GM19397 (cell line): Measurements from ENCODE around the gene IBTK.
A peak's percentile ranks its signal among the peaks of the same experiment; 100 is the strongest.
"Not testable (repeated sequence)": the region's sequence is repeated elsewhere in the genome, so short reads cannot be mapped to it uniquely, and the experiment has no call there.

Source experiments
- ATAC-seq: cut with Tn5 transposase; IDR thresholded peaks from one replicate; pipeline ENCODE4 v1.9.1; 2021; ENCODE audit warnings: mild to moderate bottlenecking, moderate library complexity; ENCODE audit not compliant: unreplicated experiment

IBTK gene

DNA sequence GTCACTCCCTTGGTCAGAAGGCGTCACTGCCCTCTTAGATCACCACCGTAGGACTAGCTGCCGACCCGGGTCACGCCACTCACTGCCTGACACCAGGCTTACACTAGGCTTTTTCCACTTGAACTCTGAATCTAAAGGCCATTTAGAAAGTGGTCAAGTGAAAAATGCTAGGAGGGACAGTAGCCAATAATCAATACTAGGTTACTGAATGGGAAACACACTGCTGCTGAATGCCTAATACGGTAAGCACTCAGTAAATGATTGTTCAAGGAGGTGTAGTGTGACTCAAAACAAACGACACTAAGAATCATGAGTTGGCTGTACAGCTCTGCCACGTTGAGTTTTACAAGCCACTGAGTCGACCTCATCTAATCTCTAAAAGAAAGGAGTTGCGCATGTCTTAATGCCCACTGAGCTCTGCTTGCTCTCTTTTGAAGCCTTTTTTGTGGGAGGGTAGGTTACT lies 760 bp upstream of the IBTK start:
- ATAC-seq: peak; percentile 43

DNA sequence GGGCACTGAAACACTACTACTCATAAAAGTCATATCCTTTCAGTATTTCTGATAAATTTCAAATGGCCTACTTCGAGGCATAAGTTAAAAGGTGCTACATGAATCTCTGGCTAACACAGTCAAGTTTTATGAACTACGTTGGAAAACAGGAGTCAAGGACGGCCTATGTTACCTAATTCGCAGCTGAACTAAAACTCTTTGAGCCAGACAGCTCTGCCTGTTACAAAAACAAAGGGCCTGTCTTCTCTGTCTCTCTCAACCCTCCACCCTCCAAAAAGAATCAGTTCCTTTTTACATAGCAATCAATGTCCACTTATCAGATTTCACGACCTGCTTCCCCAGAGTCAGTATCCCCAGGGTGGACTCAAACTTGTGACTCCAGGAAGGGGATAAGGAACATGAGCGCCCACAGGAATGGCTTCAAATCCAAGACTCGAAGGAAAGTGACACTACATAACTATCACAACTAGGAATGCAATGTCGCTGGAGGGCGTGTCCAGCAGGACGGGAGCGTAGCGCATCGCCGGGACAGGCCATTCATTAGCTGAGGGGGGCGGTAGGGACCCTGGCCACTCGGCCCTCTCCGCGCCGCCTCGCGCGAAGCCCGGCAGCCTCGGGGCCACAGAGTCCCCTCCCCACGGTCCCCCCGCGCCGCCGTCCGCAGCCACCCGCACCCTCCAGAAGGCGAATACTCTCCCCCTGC lies 591 bp downstream of the IBTK start:
- ATAC-seq: peak; percentile 35

DNA sequence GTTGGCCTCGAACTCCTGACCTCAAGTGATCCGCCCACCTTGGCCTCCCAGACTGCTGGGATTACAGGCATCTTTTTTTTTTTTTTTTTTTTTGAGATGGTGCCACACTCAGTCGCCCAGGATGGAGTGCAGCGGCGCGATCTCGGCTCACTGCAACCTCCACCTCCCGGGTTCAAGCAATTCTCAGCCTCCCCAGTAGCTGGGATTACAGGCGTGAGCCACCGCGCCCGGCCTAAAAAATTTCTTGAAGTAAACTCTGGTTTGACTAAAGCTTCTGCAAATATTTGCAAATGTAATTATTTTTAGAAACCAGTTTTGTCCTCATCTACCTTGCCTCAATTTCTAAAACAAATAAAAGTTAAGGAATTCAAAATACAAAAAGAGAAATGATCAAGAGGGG lies 1.2 kb downstream of the IBTK start:
- no peak for ATAC-seq

DNA sequence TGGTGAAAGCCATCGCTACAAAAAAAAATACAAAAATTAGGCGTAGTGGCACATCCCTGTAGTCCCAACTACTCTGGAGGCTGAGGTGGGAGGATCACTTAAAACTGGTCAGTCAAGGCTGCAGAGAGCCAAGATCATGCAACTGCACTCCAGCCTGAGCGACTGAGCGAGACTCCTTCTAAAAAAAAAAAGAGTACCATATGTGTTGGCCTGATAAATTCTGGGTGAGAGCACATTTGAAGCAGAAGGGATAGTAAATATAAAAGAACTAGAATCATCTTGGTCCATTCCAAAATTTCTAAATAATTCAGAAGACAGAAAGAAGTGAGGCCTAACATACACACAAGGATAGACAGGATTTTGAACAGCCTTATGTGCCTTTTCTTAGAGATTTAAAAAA lies 2.2 kb downstream of the IBTK start:
- ATAC-seq: no peak

DNA sequence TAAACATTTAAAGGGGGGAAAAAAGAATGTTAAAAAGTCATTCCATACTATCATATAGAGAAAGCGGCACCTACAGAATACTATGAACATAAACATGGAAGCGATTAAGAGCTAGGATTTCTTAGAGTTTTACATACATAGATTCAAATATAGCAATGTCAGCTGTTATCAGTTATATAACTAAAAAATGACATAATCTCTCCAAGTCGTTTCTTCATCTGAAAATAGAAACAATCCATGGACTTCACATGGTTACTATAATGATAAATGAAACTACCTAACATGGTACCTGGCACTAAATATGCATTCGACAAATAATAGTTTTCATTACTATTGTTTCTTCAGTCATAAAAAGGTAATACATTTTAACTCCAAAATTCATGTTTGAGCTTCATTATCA lies 3.7 kb downstream of the IBTK start:
- ATAC-seq: no peak

DNA sequence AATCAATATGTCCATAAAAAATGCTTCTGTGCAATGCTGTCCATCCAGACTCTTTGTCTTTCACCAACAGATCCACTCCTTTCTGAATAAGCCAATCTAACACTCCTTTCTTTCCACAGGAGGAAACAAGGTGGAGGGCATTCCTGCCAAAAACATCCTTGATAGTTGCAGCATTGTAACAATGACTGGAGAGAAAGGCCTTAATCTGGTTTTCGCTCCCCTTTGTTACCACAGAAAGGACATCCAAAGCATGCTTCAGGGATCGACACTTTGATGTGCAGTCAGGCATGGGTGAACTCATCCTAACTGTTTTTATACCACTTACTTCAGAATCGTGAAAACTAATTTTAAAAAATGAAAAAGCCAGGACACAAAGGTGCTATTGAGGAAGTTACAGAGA lies 7.4 kb downstream of the IBTK start:
- ATAC-seq: no peak

DNA sequence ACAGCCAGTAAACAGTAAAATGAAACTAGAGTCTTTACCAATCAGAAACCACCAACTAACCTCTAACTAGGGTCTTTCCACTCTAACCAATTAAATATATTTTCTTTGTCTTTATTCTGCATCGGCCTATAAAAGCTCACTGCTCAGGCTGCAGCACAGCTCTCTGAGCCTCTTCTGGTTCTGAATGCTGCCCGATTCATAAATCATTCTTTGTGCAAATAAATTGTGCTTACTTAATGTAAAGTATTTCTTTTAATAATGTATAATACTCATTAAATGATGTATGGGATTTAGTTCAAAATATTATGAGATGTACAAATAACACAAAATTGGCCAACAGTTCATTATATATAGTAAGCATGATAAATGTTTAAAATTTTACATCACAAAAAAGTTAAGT lies 7.9 kb downstream of the IBTK start:
- no peak for ATAC-seq

DNA sequence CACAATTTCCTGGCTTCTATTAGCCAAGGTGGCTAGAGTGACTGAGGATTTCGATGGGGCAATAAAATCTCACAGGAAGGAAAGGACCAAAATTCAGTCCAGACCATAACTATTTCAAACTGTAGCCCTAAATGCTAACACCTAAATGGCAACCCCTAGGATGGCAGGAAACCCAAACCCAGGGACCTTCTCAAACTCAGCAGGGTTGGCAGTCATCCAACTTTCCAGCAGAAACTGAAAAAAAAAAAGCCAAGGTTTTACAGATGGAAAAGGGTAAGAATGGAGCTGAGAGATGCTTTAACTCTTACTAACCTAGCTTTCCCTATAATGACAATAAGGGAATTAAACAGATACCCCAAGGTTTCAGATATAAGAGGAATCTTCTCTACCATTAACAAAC lies 10.5 kb downstream of the IBTK start:
- no peak for ATAC-seq

DNA sequence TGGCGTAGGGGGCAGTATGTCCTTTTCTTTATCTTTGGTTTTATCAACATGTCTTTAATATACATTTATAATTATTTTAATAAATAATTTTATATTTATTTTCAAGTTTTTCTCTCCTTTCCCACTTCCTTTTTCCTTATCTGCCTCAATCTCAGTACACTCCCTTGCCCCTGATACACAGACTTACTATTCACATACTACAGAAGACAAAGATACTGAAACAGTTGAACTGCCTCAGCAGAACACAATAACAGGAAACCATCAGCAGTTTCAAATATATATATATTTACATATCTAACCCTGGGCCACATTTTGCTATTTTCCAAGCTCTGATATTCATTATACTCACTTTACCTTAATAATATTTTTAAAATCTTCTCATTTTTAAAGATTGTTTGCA lies 19.8 kb downstream of the IBTK start:
- peak; percentile 88 for ATAC-seq

DNA sequence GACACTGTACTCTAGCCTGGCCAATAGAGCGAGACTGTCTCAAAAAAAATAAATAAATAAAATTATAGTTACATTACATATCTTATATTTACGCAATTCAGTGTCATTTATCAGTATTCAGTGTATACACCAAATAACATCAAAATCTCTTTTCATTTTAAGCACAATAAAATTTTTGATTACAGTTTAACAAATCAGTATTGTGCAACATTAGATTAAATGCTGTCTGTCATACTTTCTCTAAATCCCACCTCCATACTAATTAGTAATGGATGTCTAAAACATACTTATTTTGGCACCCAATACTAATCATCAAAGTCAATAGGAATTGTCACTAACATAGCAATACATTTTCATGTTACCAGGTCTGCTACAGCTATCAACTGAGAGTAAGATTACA lies 27.4 kb downstream of the IBTK start:
- no peak for ATAC-seq

DNA sequence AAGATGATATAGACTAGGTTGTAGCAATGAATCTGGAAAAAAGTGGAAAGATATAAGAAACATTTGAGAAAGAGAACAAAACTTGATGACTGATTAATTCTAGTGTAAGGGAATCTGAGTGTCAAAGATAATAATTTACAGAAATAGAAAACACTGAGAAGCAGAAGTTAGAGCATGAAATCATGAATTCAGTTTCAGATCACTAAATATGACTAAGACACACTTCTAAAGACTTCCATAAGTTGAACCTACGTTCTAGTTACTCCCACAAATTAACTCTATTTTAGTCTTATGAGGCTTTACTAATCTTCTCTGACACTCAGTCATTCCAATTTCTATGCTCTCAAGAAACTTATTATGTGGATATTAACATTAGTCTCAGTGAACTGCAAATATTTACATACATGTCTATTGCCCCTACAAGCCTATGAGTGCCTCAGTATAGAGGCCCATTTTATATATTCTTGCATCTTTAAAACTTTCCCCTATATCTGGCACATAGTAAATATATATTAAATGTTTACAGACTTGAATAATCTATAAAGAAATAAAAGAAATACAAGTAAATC lies 30.4 kb downstream of the IBTK start:
- ATAC-seq: peak; percentile 91

DNA sequence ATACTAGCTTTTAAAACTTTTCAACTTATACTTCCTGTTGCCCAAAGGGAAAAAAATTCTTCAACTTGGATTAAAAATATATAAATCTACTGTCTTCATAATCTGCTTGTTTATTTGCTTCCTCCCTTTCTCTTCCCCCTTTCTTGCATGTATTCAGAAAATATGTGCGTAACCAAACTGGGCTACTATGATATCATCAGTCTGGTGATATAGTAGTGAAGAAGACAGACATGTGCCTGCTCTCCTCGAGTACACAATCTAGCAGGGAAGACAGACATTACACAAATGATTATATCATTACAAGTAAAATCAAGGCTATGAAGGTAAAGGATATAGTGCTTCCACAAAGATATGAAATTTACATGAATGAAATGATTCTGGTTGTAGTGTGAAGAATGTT lies 31.0 kb downstream of the IBTK start:
- ATAC-seq: peak; percentile 17

DNA sequence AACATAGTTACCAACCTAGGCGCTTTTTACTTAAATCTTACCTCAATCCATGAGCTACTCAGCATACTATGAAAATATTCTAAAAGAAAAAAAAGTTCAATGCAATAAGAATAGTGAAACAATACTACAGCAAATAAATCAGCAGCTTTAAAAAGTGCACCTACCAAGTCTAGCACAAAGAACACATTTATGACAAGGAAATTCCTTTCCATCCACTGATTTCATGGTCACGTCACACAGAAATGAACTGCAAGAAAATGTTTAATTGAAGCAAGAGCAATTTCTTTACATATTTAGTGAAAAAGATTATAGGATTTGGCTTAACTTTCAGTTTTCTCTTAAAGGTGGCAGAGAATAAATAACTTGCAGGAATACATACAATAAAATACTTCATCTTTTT lies 36.2 kb downstream of the IBTK start:
- no peak for ATAC-seq

DNA sequence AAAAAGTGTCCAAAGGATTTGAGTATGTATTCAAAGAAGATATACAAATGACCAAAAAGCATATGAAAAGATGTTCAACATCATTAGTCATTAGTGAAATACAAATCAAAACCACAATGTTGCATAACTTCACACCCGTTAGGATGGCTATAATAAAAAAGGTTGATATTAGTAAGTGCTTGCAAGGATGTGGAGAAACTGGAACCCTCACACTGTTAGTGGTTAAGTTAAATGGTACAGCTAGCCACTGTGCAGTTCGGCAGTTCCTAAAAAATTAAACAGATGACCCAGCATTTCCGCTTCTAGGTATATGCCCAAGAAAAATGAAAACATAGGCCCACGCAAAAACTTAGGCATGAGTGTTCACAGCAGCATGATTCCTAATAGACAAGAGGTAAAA lies 38.6 kb downstream of the IBTK start:
- ATAC-seq: no peak

DNA sequence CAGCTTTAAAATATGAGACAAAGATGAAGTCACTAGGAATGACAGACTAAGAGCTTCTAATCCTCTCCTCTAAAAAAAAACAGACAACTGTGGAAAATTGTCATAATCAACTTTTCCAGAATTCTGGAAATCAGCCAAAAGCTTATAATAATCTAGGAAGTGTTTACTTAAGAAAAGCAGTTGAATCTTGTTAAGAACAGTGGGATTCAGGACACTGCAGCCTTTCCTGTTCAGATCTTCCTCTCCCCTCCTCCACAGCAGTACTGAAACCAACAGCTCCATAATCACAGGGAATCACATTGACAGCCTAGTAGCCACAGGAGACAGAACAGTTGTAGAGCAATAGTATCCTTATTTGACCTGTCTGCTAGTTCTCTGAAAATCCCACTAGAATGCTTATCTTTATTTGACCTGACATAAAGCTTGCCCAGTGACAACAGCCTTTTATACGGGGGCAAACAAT lies 41.6 kb downstream of the IBTK start:
- no peak for ATAC-seq

DNA sequence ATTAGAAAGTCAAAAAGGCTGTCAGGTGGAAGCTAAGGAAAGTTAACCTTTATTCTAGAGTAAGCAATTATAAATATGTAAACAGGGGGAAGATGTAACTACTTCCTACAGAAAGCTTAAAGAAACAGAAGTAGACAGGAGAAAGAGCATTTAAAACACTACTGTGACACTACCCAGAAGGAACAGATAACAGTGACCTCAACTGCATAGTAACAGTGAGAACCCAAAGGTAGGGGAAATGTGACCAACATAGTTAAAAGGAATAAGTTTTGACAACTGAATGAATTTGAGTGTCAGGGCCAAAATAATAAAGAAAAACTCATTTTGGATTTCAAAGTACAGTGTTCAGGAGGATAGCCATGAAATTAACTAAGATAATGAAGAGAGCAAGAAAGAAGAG lies 43.5 kb downstream of the IBTK start:
- no peak for ATAC-seq

DNA sequence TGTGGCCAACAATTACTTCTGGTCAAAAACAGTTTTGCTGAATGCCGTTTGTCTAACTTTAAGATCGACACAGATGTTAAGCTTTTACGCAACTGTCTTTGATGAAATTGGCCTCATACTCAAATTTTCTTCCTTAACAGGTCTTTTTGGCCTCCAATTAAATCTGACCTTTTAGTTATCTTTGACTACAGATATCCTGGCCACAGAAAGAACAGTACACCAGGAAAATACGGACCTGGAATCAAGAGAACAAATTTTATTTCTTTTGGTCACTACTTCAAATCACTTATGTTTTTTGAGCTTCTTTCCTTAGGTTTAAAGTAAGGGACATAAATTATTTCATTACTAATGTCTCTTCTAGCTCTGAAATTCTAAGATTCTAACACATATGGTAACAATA lies 49.8 kb downstream of the IBTK start:
- ATAC-seq: no peak

DNA sequence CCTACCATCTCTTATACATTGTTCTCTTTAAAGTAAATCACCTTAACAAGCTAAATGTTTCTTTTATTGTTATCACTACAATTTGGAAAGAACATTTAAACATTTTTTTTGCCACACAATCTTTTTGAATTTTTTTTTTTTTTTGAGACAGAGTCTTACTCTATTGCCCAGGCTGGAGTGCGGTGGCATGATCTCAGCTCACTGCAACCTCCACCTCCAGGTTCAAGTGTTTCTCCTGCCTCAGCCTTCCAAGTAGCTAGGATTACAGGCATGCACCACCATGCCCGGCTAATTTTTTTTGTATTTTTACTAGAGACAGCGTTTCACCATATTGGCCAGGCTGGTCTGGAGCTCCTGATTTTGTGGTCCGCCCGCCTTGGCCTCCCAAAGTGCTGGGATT lies 50.3 kb downstream of the IBTK start:
- ATAC-seq: not testable (repeated sequence)

DNA sequence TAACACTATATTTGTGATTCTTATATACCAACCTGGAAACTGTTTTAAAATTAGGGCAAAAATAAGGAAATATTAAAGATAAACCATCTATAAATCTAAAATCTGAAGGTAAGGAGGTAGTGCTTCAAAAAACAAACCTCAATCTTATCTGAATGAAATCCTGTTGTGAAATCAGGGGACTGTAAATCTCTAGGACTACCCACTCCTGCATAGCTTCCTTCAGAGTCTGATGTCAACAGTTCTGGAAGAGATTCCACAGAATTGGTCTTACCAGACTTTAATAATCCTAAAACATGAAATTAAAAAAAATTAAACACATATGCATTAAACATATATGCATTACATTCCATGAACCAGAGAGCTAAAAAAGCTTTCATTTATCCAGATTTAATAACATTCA lies 51.4 kb downstream of the IBTK start:
- ATAC-seq: no peak

DNA sequence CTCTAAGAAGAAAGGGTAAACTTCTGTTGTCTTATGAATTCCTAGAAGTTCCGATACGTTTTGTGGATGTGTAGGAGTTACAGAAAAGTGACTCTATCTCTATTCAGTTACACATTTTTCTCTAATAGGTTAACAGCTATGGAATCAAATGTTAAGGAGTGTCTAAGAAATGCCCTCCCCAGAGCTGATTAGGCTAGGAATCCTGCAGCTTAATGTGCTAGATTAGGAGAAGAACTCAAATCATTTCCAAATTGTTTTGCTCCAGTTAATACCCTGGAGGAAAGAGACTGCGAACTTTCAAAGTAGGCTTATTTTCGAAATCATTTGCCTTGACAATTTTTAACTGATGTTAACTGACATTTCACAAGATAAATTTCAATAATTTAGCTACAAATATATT lies 51.9 kb downstream of the IBTK start:
- no peak for ATAC-seq

DNA sequence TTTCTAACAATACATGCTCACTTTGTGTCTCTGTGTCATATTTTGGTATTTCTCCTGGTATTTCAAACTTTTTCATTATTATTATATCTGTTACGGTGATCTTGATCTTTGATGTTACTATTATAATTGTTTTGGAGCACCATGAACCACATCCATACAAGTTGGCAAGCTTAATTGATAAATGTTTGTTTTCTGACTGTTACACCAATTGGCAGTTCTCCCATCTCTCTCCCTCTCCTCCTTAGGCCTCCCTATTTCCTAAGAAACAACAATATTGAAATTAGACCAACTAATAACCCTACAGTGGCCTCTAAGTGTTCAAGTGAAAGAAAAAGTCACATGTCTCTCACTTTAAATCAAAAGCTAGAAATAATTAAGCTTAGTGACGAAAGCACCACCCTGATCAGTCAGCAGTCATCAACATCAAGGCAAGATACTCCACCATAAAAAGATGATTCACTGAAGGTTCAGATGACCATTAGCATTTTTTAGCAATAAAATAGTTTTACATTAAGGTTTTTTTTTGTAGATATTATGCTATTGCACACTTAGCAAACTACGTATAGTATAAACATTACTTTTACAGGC lies 61.5 kb downstream of the IBTK start:
- ATAC-seq: no peak

DNA sequence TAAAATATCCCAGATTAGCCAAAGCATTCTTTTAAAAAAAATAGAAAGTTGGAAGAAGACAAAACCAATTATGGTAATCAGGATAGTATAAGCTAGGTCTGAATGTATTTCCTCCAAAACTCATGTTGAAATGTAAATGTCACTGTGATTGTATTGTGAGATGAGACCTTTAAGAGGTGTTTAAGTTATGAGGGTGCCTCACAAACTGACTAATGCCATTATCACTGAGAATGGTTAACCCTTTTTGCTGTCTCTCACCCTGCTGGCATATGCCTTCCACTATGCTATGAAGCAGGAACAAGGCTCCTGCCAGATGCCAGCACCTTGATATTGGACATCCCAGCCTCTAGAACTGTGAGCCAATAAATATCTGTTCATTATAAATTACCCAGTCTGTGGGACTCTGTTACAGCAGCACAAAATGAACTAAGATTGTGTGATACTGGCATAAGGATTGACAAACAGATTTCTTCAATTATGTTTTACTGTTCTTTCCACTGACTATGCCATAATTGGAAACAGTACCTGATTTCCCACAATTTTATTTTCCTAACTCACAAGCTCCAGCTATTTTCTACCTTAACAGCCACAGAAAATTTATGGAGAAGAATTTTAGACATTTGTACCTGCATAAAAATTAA lies 63.8 kb downstream of the IBTK start:
- ATAC-seq: no peak
